Activated T-cell treated with anti-CD3 and anti-CD28 coated beads, Interleukin-2, amount 50 U/mL, for 4 hours (primary cell): ENCODE data around the gene NATD1. TPM values are rescaled to one million over a fixed set of nuclear protein-coding genes. Genes with fewer than 3 reads are reported as not detected.

Source experiments
- ATAC-seq, 2 donors: fragments of 200-7000 bp; cut with Tn5 transposase; one replicate each; pipeline ENCODE4 v1.10.0; 2021
- DNase-seq: peaks from one replicate; pipeline ENCODE4 v3.0.0-alpha.2; 2020
- H3K27me3 Mint-ChIP-seq: one replicate; pipeline ENCODE4 v1.8.0; 2021; ENCODE audit warnings: low read depth, mixed read lengths
- H3K36me3 Mint-ChIP-seq: one replicate; pipeline ENCODE4 v1.8.0; 2022; ENCODE audit warnings: mixed read lengths; ENCODE audit not compliant: insufficient read depth
- H3K4me1 Mint-ChIP-seq: one replicate; pipeline ENCODE4 v1.8.0; 2021; ENCODE audit warnings: low read depth, mixed read lengths
- H3K4me3 Mint-ChIP-seq: one replicate; pipeline ENCODE4 v1.8.0; 2021; ENCODE audit warnings: mild to moderate bottlenecking, moderate library complexity, mixed read lengths
- H3K9me3 Mint-ChIP-seq: one replicate; pipeline ENCODE4 v1.8.0; 2021; ENCODE audit warnings: mixed read lengths
- total RNA-seq, 3 donors: library from RNA; stranded (reverse); gene quantifications; one replicate each; pipeline ENCODE4 v1.2.1, GENCODE V29; 2021

Gene NATD1
- total RNA-seq, 3 donors from 2014 or later: 0.73 to 0.98 (median 0.90) TPM

GRCh38 chr17:21213638-21214014 is 39.6 kb downstream of the NATD1 start:
- no peaks in the 10 kb centered on the region for H3K27me3 Mint-ChIP-seq
- H3K4me1 Mint-ChIP-seq: peaks cover 63% of the 10 kb centered on the region
- peak; percentile 14 for DNase-seq
- H3K4me3 Mint-ChIP-seq: peak overlapping the region; percentile 94
- peaks cover 2% of the 10 kb centered on the region for H3K36me3 Mint-ChIP-seq
- H3K9me3 Mint-ChIP-seq: no peaks in the 10 kb centered on the region
- peak; percentile 7 to 18 for ATAC-seq

- Mint-ChIP-seq H3K27me3 (no peaks in the 10 kb centered on the region), H3K9me3 (no peaks in the 10 kb centered on the region), H3K36me3 (peaks cover 1% of the 10 kb centered on the region), H3K4me3 (peak overlapping the region; percentile 94), H3K4me1 (peaks cover 60% of the 10 kb centered on the region)
- ATAC-seq (no peak), DNase-seq (no peak)
These were observed 40.2 kb downstream of the NATD1 start for GRCh38 chr17:21212826-21213637.

- H3K4me1 Mint-ChIP-seq: peaks cover 58% of the 10 kb centered on the region
- DNase-seq (no peak), ATAC-seq (no peak)
- H3K4me3 Mint-ChIP-seq: peak overlapping the region; percentile 94
- H3K27me3 Mint-ChIP-seq: no peaks in the 10 kb centered on the region
- H3K9me3 Mint-ChIP-seq: no peaks in the 10 kb centered on the region
- peaks cover 1% of the 10 kb centered on the region for H3K36me3 Mint-ChIP-seq
These were observed 41.3 kb downstream of the NATD1 start for GRCh38 chr17:21211825-21212479.

GRCh38 chr17:21210411-21211076 is 42.7 kb downstream of the NATD1 start:
- Mint-ChIP-seq H3K36me3 (peaks cover 1% of the 10 kb centered on the region), H3K27me3 (no peaks in the 10 kb centered on the region), H3K4me3 (no peak overlapping the region), H3K9me3 (no peaks in the 10 kb centered on the region), H3K4me1 (peaks cover 52% of the 10 kb centered on the region)
- DNase-seq: no peak
- no peak for ATAC-seq

GRCh38 chr17:21209511-21210175 is 43.6 kb downstream of the NATD1 start:
- Mint-ChIP-seq H3K4me3 (no peak overlapping the region), H3K9me3 (no peaks in the 10 kb centered on the region), H3K27me3 (no peaks in the 10 kb centered on the region), H3K4me1 (peaks cover 52% of the 10 kb centered on the region), H3K36me3 (peaks cover 1% of the 10 kb centered on the region)
- ATAC-seq (no peak), DNase-seq (no peak)

GRCh38 chr17:21208352-21208751 is 44.9 kb downstream of the NATD1 start:
- DNase-seq (no peak), ATAC-seq (no peak)
- H3K9me3 Mint-ChIP-seq: no peaks in the 10 kb centered on the region
- no peak overlapping the region for H3K4me3 Mint-ChIP-seq
- H3K4me1 Mint-ChIP-seq: peaks cover 53% of the 10 kb centered on the region
- no peaks in the 10 kb centered on the region for H3K27me3 Mint-ChIP-seq
- H3K36me3 Mint-ChIP-seq: peaks cover 1% of the 10 kb centered on the region

GRCh38 chr17:21204935-21205334 is 48.3 kb downstream of the NATD1 start:
- no peaks in the 10 kb centered on the region for H3K27me3 Mint-ChIP-seq
- H3K4me3 Mint-ChIP-seq: no peak overlapping the region

GRCh38 chr17:21202512-21202911 is 50.7 kb downstream of the NATD1 start:
- no peak for ATAC-seq
- Mint-ChIP-seq H3K4me1 (peaks cover 29% of the 10 kb centered on the region), H3K27me3 (no peaks in the 10 kb centered on the region), H3K36me3 (peaks cover 14% of the 10 kb centered on the region), H3K4me3 (no peak overlapping the region), H3K9me3 (no peaks in the 10 kb centered on the region)
- no peak for DNase-seq

More at GRCh38 chr17:21204935-21205334, 48.3 kb downstream of the NATD1 start:
- Mint-ChIP-seq H3K36me3 (peaks cover 4% of the 10 kb centered on the region), H3K9me3 (no peaks in the 10 kb centered on the region), H3K4me1 (peaks cover 29% of the 10 kb centered on the region)
- DNase-seq (no peak), ATAC-seq (no peak)

DNA sequence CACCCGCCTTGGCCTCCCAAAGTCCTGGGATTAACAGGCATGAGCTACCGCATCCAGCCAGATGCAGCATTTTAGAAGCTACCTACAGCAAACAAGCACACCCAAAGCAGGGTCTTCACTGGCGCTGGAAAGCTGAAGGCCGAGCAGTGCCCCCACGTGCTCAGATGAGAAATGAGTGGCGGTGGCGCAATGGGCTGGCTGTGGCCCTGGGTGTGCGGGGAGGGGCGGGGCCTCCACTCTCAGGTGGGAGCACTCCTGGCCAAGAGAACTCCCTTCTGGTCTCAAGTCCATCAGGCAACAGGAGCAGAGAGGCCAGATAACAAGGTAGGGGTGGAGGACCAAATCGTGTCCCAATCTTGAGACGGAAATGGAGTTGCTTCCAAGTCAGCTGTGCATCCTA is 51.3 kb downstream of the NATD1 start:
- H3K36me3 Mint-ChIP-seq: peaks cover 19% of the 10 kb centered on the region
- no peaks in the 10 kb centered on the region for H3K27me3 Mint-ChIP-seq
- ATAC-seq (no peak), DNase-seq (no peak)
- H3K9me3 Mint-ChIP-seq: no peaks in the 10 kb centered on the region
- H3K4me1 Mint-ChIP-seq: peaks cover 26% of the 10 kb centered on the region
- H3K4me3 Mint-ChIP-seq: no peak overlapping the region

GRCh38 chr17:21201298-21201595 is 52.0 kb downstream of the NATD1 start:
- ATAC-seq (no peak), DNase-seq (no peak)
- H3K36me3 Mint-ChIP-seq: peaks cover 22% of the 10 kb centered on the region
- H3K4me1 Mint-ChIP-seq: peaks cover 25% of the 10 kb centered on the region
- no peak overlapping the region for H3K4me3 Mint-ChIP-seq
- no peaks in the 10 kb centered on the region for H3K9me3 Mint-ChIP-seq
- no peaks in the 10 kb centered on the region for H3K27me3 Mint-ChIP-seq

- H3K4me3 Mint-ChIP-seq: no peak overlapping the region
- DNase-seq: no peak
- ATAC-seq: no peak
- H3K36me3 Mint-ChIP-seq: peaks cover 22% of the 10 kb centered on the region
- no peaks in the 10 kb centered on the region for H3K9me3 Mint-ChIP-seq
- H3K4me1 Mint-ChIP-seq: peaks cover 24% of the 10 kb centered on the region
- H3K27me3 Mint-ChIP-seq: no peaks in the 10 kb centered on the region
These were observed 52.5 kb downstream of the NATD1 start for GRCh38 chr17:21200590-21201297.

DNA sequence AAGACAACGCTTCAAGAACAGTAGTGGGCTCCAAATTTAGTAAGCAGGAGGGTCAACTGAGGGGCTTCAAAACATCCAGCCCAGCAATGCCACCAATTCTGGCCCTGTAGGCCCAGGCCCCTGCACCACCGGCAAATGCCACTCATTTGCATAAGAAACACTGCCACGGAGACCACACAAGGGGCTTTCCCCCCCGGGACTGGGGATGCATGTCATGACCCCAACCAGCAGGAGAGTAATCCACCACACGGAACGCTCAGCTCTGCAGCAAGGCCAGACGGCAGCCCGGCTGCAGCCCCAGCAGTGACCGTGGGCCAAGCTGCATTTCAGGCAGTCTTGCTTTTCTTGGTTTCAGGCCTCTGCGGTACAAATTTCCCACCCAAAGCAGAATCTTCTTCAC is 53.4 kb downstream of the NATD1 start:
- H3K4me3 Mint-ChIP-seq: no peak overlapping the region
- peaks cover 16% of the 10 kb centered on the region for H3K4me1 Mint-ChIP-seq
- DNase-seq: no peak
- peaks cover 22% of the 10 kb centered on the region for H3K36me3 Mint-ChIP-seq
- no peaks in the 10 kb centered on the region for H3K9me3 Mint-ChIP-seq
- ATAC-seq: no peak
- H3K27me3 Mint-ChIP-seq: no peaks in the 10 kb centered on the region

GRCh38 chr17:21199311-21199710 is 53.9 kb downstream of the NATD1 start:
- H3K4me3 Mint-ChIP-seq: no peak overlapping the region
- H3K9me3 Mint-ChIP-seq: no peaks in the 10 kb centered on the region
- peaks cover 10% of the 10 kb centered on the region for H3K4me1 Mint-ChIP-seq
- H3K36me3 Mint-ChIP-seq: peaks cover 22% of the 10 kb centered on the region
- no peak for DNase-seq
- H3K27me3 Mint-ChIP-seq: no peaks in the 10 kb centered on the region
- ATAC-seq: no peak

- ATAC-seq: no peak
- peaks cover 12% of the 10 kb centered on the region for H3K4me1 Mint-ChIP-seq
- no peaks in the 10 kb centered on the region for H3K9me3 Mint-ChIP-seq
- H3K27me3 Mint-ChIP-seq: no peaks in the 10 kb centered on the region
- no peak overlapping the region for H3K4me3 Mint-ChIP-seq
- H3K36me3 Mint-ChIP-seq: peaks cover 22% of the 10 kb centered on the region
- no peak for DNase-seq
These were observed 54.8 kb downstream of the NATD1 start for GRCh38 chr17:21198411-21198810.
